T1000 (cell line): ENCODE results near the gene TNNC1.

ENCODE experiments used
- DNase-seq: peaks from one replicate; lab custom pipeline; 2025; ENCODE audit warnings: mixed read lengths; lab: John Stamatoyannopoulos, UW

TNNC1 gene

DNA sequence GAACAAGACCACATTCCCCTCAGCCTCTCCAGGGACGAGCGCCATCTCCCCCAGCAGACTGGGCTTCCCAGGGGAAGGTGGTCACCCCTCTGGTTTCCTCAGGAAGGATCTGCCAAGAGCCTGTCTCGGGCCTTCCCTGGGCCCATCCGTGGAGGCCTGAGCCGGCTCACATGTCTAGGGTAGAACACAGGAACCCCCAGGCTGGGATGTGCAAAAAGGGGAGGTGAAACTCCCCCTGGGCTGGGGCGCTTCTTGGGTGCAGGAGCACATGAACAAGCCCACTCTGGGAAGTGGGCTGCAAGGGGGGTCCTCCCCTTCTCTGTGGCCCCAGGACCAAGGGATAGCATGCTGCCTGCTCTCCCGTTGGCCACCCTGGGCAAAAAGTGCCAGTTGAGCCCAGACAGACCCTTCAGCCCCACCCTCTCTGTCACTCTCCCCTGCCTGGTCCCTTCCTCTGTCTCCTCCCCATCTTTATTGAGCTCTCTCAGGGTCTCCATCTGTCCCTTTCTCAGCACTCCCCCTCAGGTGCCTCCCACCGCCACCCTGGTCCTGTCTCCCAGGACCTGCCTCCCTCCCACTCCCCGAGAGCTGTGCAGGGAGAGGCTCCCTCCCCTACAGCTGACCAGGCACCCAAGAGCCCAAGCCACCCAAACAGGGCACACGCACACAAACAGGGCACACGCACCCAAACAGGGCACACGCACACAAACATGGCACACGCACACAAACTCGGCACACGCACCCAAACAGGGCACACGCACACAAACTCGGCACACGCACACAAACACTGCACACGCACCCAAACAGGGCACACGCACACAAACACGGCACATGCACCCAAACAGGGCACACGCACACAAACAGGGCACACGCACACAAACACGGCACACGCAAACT, 9.8 kb downstream of the TNNC1 start:
- no peak for DNase-seq

DNA sequence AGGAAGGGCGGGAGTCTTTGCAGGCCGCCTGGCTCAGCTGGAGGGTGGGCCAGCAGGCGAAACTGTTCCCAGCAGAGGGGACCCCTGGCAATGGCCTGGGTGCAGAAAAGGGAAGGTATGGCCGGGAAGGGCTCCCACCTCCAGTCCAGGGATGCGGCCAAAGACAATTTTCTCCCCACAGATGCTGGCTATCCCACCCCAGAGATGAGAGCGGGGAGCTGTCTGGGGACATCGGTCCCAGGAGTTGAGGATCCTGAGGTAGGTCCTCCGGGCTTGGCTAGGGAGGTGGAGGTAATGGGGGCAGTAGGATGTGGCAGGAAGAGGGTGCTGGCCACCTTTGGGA, 10.6 kb downstream of the TNNC1 start:
- no peak for DNase-seq

DNA sequence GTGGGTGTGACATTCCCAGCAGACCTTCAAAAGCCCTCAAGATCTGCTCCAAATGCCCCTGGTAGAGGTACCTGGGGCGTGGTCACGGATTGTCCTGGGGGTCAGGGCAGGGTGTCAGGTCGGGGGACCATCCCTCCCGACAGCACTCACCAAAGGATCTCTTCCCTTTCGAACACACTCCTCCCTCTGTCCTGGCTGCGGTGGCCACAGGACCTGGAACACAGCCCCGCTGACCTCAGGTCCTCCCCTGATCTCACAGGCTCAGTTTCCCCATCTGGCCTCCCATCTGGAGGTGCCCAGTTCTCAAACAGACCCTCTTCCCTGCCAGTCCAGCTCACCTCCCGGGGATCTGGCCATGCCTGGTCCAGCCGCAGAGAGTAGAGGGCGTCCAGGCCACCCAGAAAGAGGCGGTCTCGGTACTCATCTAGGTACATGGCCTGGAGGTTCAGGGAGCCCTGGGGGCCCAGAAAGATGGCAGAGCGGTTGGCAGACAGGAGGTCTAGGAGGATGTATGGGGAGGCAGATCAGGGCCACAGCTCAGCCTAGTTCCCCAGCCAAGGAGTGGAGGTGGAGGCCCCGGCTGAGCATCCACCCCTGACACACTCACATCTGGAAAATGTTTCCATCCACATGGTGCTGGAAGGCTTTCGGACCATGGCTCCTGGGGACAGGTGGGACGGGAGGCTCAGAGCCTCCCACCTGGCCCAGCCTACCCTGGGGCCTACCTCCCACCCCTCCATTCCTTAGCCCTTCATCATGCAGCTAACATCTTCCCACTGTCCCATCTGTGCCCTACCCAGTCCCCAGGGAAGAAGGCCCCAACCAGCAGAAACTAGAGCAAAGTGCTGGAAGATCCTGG, 11.2 kb downstream of the TNNC1 start:
- DNase-seq = no peak

DNA sequence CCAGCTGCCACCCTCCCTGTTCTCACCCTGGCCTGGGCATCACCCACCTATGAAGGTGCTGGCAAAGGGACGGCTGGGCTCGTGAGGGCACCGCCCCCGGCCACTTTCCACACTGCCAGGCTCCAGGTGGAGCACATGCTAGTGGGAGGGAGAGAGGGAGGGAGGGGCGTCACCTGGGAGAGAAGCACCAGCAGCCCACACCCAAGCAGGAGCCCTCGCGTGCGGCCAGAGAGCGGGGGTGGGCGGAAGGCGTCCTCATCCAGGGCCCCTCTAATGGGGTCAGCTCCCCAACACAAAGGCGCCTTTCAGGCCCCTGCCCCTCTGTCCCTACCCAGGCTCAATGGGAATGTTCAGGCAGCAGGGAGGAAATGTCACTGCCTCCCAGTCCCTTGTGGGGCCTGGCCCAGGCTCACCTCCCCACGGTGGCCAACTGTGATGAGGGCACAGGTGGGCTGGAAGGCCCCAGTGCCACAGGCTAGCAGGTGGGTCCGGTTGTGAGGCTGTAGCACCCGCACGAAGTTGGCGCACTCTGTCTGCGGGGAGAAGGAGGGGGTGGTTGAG, 12.0 kb downstream of the TNNC1 start:
- no peak for DNase-seq

DNA sequence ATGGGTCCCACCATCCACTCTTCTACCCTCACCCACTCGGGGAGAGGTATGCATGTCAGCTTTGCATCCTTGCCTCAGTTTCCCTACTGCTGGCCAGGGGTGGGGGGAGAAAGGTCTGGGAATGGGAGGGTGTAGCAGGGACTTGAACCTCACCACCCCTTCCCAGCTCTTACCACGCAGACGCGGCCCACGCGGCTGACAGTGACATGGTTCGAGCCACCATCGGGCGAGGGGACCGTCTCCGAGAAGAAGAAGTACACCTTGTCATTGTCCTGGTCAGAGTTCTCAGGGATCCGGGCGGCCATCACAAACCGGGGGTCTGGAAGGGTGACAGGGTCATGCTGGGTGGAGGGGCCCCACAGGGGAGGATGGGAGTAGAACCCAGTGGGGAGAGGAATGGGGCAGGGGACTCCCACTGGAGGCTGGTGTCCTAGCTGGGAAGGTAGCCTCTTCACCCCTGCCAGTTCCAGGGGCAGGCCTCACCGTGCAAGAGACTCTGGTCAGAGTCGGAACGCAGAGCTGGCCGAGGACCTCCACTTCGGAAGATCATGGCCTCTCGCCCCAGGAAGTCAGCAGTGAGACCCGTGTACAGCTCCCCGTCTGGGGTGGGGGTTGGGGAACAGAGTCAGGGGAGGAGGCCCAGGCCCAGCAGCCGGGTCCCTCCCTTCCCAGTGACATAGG, 12.6 kb downstream of the TNNC1 start:
- no peak for DNase-seq

DNA sequence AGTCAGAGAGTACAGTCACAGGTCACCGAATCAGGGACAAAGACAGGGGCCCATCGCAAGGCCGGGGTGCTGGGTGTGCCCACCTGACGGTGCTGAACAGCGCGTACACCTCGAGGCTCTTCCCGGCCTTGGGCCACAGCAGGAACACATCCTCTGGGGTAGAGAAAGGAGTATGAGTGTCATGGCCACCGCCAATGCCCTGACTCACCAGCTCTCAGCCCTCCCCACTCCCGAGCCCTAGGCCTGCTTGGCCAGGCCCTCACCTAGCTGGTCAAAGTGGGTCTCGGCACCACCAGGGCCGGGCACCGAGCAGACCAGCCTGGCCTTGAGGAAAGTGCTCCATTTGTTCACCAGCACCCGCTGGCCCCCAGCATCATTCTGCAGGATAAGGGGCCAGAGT, 13.2 kb downstream of the TNNC1 start:
- no peak for DNase-seq

DNA sequence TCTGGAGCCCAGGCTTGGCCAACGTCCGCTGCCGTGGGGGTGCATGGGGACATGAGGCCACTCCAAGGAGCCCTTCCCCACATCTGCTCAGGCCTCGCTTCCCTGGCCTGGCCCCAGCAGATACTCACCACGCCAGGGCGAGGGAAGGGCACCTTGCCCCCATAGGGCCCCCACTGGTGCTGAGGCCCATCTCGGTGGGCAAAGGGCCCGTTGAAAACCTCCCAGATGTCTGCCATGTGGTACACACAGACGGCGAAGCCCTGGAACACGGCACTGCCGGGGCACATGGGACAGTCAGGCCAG, 13.6 kb downstream of the TNNC1 start:
- no peak for DNase-seq

DNA sequence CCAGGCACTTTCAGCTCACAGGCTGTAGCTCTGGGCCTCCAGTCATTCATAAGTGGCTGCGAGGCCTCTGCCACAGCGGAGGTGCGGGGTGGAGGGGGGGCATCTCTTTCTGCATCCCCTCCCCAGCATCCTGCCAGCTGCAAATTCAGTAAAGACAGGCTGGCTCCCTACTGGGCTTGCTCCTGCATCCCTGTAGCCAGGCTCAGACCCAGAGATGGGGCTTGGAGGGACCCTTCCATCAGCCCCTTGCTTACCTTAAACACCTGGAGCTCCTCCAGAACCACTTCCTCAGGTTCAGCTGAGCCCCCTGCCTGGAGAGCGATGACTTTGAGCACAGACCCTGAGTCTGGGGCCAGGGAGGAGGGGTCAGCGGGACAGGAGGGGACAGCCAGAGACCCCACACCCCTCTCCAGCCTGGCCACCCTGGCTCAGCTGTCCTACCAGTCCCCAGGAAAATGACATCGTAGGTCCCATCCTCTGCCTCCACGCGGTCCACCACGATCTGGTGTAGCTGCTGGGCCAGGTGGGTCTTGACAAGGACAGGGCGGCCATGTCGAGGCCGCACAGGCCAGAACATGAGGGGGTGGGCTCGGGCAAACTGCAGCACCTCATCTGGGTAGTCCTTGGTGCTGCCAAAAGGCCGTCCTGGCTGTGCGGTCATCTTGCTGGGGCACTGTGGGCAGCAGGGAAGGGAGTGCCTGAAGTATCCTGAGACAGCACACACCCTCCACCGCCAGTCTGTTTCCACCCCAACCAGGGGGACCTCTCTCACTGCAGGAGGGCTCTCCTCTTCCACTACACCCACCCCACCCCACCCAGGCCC, 14.2 kb downstream of the TNNC1 start:
- no peak for DNase-seq

DNA sequence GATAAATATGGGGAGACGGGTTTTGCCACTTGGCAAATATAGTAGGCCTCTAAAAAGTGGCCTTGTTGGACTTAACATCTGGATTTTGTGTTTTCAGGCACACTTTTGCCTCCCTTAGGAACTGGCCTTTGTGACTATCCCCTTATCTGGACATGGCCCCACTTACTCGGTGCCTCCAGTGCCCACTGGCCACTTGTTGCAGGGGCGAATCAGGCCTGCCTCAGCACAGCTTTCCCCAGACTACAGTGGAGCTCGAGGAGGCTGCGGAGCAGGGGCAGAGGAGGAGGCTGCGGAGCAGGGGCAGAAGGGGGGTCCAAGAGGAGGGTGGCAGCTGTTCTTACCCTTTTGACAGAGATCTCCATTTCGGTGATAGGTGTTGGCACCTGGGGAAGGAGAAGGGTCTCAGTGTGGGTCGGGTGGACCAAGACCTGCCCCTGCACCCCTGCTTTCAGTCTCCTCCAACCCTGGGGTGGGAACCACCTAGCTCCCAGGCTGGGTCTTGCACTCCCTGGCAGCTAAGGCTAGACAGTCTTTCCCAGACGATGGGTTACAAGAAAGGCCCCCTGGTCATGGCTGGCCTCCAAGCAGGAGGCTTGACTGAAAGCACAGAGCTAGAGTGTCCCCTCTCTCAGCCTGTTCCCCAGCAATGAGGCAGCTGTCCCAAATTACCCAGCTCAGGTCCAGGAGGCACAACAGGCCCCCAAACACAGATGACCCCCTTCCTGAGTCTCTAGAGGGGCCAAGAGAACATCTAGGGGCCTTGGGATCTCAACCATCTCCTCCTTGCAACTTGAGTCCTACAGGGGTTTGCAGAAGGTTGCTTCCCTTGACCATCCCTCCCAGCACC, 15.0 kb downstream of the TNNC1 start:
- DNase-seq = no peak

DNA sequence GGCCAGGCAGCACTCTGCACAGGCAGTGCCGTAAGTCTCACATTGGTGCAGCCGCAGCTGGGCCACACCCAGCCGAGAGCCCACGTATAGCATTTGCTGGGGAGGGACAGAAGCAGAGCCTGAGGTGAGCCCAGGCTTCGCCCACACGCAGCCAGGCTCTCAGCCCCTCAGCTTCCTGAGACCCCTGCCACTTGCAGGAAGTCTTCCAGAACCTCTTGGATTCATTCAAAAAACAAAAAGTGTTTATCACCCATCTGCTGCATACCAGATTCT, 15.8 kb downstream of the TNNC1 start:
- no peak for DNase-seq

DNA sequence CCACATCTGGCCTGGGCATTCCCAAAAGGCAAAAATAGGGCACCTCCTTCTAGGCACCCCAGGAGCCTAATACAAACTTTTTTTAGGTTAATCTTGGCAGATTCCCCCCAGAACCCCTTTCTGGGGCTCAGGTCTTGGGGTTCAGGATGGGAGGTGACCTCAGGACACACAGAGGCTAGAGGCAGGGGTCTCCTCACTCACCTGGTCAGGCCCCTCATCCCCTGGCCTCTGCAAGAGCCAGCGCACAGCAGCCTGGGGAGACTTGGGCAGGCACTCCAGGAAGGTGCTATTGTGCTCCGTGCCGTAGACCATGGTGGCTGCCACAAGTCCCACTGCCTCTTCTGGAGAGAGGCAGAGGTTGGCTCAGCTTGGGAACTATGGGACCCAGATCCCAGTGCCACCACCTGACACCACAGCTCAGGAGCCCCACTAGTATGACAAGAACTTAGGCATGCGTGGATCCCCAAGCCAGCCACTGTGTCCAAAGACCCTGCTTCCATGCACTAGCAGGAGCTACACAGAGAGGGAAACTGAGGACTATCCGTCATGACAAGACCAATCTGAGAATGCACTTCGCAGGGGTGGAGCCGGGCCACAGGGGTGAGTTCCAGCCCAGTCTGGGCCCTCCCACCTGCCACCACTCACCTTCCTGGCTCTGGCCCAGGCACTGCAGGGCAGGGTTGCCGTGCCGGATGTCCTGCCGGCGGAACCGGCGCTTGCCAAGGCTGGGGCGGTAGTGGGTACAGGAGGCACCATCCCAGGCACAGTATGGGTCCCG, 16.3 kb downstream of the TNNC1 start:
- no peak for DNase-seq

DNA sequence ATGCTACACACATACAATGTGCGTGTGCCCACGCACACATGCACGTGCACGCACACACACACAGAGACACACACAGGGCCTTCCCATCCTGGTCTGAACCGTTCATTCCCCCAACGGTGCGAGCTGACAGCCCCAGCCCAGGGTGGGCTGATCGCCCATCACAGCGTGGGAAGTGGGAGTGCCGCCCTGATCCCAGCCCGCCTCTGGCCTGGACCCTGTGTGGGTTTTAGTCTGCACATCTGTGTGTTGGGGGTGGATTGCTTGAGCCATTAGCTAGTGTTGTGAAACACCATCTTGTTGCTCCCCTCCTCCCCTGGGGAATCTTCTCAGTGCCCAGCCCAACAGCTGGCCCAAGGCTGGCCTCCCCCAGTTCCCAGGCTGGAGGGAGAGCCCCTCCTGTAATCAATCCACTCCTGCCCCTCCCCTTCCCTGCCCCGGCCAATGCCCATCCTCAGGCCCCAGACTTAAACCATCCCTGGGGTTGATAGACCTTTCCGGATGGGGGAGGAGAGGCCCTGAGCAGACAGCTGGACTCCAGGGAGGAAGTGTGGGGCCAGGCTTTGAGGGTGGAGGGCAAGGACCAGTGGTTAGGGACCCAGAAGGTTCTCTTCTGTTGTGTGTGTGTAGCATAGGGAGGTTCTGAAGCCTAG, 17.2 kb downstream of the TNNC1 start:
- DNase-seq = no peak

DNA sequence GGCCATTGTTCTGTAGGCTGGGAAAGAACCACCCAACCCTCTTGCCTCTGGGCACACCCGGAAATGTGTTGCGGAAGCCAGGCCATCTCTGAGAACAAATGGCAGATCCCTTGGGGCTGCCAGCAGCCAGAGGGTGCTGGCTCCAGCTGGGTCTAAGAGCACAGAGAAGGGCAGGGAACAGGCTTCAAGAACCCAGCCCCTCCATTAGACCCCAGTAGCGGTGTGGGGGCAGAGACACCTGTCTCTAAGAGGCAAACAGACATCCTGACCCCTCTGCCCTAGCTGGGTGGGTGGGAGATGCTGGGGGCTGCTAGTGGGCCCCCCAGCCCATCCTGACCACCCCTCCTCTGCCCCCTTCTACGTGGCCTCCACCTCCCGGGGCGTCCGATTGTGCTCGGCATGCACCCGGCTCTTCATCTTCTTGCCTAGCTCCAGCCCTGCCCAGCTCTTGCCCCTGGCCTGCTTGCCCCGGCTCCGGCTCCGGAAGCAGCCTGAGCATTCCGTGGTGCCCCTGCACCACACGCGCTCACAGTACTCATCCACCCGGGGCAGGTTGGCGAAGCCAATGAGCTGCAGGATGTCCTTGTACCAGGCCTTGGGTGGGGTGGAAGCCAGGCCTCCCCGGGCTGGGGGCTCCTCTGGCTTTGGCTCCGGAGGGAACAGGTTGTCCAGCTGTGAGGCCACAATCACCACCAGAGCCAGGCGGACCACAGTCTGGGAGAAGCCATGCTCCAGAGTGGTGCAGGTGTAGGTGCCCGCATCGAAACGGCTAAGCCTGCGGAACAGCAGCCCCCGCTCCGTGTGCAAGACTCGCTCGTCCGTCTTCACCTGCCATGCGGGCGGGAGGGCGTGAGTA, 18.4 kb downstream of the TNNC1 start:
- no peak for DNase-seq

DNA sequence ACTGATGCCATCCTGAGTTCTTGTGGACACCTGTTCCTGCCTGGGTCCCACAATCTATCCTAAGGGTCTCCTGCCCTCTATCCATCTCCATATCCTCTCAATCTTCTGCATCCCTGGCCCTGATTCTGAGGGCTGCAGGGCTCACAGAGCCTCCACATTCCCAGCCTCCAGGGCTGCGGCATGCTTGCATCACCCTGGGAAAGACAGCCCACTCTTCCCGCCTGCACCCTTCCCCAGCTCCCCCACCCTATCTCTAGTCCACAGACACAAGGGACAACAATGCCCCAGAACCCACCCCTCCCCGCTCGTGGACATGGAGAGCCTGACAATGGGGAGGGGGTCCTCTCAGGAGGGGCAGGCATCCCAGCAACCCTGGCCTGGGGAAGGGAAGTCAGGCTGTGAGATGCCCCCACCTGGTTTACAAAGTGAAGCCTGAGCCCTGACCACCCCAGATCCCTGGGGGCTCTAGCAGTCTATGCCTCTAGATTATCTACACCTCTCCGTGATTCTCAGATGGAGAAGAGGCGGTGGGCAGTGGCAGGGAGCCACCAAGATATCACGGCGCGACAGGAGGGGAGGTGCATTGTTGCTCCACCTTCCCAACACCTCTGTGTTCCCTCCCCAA, 19.2 kb downstream of the TNNC1 start:
- no peak for DNase-seq

DNA sequence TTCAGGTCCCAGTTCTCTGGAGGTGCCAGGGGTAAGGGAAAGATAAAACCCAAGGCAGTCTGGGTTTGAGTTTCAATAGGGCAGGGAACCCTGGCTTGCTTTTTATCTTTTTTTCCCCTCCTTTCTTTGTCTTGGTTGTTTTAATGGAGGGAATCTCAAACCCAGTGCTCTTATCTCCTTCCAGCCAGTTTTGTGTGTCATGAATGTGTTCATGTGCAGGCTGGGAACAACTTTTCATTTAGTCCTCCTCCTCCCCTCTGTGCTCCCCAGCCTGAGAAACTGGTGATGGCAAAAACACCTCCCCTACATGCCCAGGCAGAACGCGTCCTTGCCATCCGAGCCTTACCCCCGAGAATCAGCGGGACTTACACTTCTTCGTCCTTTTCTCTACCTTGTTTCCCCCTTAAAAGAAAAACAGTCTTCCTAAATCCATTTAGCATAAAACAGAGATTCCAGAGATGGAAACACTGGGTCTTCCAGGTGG, 19.8 kb downstream of the TNNC1 start:
- DNase-seq = no peak

DNA sequence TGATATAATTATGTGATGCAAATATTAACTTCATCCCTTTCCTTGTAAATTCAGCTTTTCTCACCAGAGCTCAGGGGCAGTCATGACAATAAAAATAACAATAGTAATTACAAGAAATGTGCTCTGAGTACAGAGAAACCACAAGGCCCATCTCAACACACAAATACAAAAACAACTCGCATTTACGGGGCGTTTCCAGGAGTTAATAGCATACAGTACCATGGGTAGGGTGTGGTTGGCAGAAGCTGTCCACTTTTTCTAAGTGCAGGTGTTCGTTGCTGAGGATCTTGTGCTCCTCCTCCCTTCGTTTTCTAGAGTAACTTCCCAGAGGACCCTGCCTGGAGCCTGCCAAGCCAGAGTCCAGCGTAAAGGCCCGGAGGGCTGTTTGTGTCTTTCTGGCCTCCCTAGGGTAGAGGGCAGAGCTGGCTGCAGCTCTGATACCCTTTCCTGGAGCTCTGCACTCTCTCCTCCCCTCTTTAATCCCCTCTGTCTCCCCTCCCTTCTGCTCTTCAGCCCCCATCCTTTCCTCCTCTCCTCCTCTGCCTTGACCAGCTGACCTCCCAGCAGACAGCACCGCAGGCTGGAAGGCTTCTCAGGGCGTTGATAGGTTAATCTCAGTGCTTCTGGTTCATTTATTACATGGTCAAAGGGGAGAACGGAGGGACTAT, 20.4 kb downstream of the TNNC1 start:
- no peak for DNase-seq

DNA sequence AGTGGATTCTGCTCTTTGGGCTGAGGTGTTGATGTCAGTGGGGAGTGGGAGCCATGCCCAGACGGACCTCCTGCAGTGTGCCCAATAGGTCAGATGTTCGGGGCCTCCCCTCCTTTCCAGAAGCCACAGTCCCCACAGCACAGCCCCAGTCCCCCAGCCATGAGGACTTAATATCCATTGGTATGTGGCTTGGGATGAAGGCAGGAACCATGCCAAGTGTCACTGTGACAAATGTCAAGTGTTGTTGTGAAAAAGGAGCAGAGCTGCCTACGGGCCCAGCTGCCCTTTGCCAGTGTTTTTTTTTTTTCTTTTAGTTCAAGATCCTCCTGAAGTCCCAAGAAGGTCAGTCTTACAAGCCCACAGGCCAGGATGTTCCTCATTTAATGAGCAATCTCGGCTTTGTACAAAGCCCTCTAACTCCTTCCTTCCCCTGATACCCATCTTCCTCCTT, 21.1 kb downstream of the TNNC1 start:
- DNase-seq = no peak
